HG02970 (cell line): ENCODE measurements around the gene KRT4.
"Not testable (repeated sequence)": the region's sequence is repeated elsewhere in the genome, so short reads cannot be mapped to it uniquely, and the experiment has no call there.

Source experiments
- ATAC-seq: cut with Tn5 transposase; IDR thresholded peaks from one replicate; pipeline ENCODE4 v1.9.1; 2021; ENCODE audit warnings: mild to moderate bottlenecking, moderate library complexity, moderate number of reproducible peaks; ENCODE audit not compliant: unreplicated experiment, low FRiP score

Gene KRT4

GRCh38 chr12:52776913-52777395 lies 37.0 kb downstream of the KRT4 start, which contains the start of gene KRT76:
Gene KRT76 (minus strand): TSS chr12:52777345. CDS start chr12:52777291, 54 bp downstream.
- ATAC-seq = no peak

DNA sequence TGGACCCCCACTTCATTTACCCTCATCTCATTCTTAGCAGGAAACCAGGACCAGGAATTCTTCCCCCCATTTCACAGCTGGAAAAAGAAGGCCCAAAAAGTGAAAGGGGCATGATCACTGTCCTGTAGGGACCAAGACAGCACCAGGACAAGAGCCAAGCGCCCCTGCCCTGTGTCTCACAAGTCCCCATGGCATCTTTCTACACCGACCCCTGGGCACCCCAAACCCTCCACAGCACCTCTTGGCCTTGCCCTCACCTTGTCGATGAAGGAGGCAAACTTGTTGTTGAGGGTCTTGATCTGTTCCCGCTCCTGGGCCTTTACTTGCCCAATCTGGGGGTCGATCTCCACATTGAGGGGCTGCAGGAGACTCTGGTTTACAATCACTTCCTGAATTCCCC lies 37.5 kb downstream of the KRT4 start:
- no peak for ATAC-seq

GRCh38 chr12:52774629-52775250 lies 39.2 kb downstream of the KRT4 start:
- ATAC-seq = no peak

GRCh38 chr12:52772772-52773171 lies 41.1 kb downstream of the KRT4 start:
- no peak for ATAC-seq

- ATAC-seq = no peak
Measured at GRCh38 chr12:52772188-52772587, 41.7 kb downstream of the KRT4 start.

DNA sequence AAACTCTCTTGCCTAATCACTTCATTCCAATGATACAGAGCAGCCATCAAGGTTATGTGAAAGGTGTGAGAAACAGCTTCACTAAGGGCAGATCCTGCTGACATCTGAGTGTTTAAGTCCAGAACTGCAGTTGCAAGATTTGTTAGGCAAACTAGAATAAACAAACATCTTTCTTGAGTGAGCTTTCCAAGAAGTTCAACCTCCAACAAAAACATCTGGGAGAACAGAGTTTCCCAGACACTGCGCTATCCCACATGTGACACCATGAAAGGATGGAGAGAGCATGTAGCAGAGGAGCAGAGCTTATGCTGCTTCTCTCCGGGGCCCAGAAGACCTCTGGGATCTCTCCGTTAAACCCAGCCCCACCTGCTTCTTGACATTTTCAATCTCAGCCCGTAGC lies 42.4 kb downstream of the KRT4 start:
- no peak for ATAC-seq

DNA sequence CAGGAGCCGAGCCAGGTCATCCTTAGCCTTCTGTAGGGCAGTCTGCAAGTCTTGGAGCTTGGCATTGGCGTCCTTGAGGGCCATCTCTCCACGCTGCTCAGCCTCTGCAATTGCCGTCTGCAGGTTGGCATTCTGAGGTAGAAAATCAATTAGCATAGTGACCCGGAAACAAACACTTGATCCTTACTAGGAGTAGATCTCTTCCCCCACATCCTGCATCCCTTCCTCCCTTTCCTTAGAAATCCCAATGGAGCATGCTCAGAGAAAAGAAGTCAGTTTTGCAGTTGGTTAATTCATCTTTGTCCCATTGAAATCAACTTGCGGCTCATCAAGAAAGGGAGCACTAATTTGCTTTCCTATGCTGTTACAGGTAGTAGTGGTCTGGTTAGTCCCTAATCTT lies 42.8 kb downstream of the KRT4 start:
- no peak for ATAC-seq

- ATAC-seq = no peak
Measured at GRCh38 chr12:52769946-52770345, 44.0 kb downstream of the KRT4 start.

- ATAC-seq = no peak
Measured at GRCh38 chr12:52769354-52769753, 44.6 kb downstream of the KRT4 start.

- no peak for ATAC-seq
Measured at GRCh38 chr12:52768479-52769200, 45.3 kb downstream of the KRT4 start.

DNA sequence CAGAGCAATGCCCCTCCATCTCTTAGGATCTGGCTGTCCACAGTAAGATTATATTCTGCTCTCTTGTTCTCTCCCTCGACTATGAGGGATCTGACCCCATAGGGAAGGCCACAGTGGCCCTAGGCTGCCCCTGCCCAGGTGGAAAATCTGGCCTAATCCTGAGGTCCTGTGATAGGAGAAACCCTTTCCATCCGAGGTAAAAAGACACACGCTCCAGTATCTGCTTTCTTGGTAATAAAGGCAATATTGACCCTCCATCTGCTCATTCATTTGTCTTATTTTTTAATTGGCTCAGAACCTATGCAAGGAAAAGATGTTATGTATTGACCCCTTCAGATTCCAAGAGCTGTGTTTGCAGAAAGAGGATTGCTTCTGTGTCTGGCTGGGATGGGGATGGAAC lies 46.5 kb downstream of the KRT4 start:
- no peak for ATAC-seq

DNA sequence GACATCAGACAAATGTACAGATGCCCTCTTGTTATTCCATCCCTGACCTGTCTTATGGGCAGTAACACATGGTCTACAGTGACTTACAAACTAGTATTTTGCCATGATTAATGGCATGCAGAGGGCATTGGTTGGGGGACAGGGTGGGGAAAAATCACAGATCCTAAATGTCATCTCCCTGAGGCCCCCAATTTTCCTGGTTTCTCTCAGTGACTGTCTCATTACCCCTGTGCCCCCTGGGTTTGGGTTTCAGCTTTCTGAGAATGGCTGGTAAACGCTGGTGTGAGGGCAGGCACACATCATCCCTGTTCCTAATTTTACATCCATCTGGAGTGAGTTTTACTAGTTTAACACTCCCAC lies 46.9 kb downstream of the KRT4 start:
- ATAC-seq = no peak

GRCh38 chr12:52766351-52767019 lies 47.4 kb downstream of the KRT4 start:
- ATAC-seq = no peak

GRCh38 chr12:52765702-52766101 lies 48.2 kb downstream of the KRT4 start:
- no peak for ATAC-seq

- ATAC-seq = no peak
Measured at GRCh38 chr12:52763991-52764390, 49.9 kb downstream of the KRT4 start.

- no peak for ATAC-seq
Measured at GRCh38 chr12:52763036-52763659, 50.8 kb downstream of the KRT4 start.

DNA sequence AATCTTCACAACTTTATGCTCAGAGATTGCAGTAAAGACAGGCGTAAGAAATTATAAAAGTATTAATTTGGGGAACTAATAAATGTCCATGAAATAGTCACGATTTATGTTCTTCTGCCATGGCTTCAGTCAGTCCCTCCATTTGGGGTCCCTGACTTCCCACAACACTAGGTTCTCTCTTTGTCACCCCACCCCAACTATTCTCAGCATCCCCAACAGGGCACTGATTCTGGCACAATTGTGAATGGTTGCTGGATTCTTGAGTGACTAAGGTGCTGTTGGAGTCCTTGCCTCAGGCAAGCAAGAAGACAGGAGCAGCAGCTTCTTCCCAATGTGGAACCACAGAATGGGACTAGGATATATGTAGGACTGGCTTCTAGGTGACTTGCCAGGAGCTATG lies 52.1 kb downstream of the KRT4 start:
- ATAC-seq = no peak

DNA sequence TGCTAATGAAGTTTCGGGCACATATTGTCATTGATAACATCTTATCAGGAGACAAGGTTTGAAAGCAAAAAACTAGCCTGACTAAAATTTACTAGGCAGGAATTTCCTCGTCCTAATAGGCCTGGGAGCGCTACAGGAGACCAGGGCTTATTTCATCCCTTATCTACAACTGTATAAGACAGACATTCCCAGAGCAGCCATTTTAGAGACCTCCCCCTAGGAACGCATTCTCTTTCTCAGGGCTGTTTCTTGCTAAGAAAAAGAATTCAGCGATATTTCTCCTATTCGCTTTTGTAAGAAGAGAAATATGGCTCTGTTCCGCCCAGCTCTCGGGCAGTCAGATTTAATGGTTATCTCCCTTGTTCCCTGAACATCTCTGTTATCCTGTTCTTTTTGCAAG lies 52.7 kb downstream of the KRT4 start:
- not testable (repeated sequence) for ATAC-seq

GRCh38 chr12:52760623-52761022 lies 53.3 kb downstream of the KRT4 start:
- no peak for ATAC-seq

- no peak for ATAC-seq
Measured at GRCh38 chr12:52759695-52760094, 54.2 kb downstream of the KRT4 start.

DNA sequence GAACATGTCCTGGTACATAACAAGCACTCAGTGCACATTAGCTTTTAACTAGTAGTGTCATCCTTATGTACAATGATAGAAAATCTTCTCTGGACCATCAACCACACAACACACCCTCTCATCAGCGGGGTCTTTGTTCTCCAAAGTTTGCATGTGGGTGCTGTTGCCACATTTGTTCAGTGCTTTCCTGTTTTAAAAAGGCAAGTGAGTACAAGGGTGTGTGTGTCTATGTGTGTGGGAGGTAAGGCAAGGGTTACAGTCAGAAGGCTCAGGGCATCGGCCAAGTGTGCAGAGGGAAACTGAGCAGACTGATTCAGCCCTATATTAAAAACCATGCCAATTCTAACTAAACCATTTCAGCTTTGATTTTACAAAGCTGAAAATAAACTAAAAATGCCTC lies 54.7 kb downstream of the KRT4 start:
- ATAC-seq = no peak
